PFSK-1 (cell line): Measurements from ENCODE around the gene KDM4C.

Experiments used
- FOXP2 ChIP-seq: optimal IDR thresholded peaks from 2 replicates; pipeline ENCODE3; 2011; ENCODE audit warnings: borderline replicate concordance, control low read depth, inconsistent platforms; ENCODE audit not compliant: insufficient read depth; ENCODE audit errors: extremely low read length, extremely low read depth
- POLR2AphosphoS5 ChIP-seq: IDR thresholded peaks from 2 replicates; pipeline ENCODE4 v1.6.1; 2012; ENCODE audit warnings: low read depth, mild to moderate bottlenecking, control low read depth, low read length, moderate library complexity
- REST ChIP-seq, 2 experiments: IDR thresholded peaks; 2 replicates each; pipeline versions ENCODE4 v1.6.1 to v1.8.0; 2011 to 2012; ENCODE audit warnings: low read depth in 2 of 2, low read length in 2 of 2, control low read depth in 1 of 2, inconsistent platforms in 1 of 2, mild to moderate bottlenecking in 1 of 2, moderate library complexity in 1 of 2; ENCODE audit not compliant: insufficient read depth in 1 of 2
- SIN3A ChIP-seq: IDR thresholded peaks from 2 replicates; pipeline ENCODE4 v1.6.1; 2012; ENCODE audit warnings: mild to moderate bottlenecking, low read length, moderate library complexity, borderline replicate concordance; ENCODE audit not compliant: insufficient read depth
- TAF1 ChIP-seq: IDR thresholded peaks from 2 replicates; pipeline ENCODE4 v1.6.1; 2012; ENCODE audit warnings: low read length, control low read depth, borderline replicate concordance; ENCODE audit not compliant: insufficient read depth

DNA sequence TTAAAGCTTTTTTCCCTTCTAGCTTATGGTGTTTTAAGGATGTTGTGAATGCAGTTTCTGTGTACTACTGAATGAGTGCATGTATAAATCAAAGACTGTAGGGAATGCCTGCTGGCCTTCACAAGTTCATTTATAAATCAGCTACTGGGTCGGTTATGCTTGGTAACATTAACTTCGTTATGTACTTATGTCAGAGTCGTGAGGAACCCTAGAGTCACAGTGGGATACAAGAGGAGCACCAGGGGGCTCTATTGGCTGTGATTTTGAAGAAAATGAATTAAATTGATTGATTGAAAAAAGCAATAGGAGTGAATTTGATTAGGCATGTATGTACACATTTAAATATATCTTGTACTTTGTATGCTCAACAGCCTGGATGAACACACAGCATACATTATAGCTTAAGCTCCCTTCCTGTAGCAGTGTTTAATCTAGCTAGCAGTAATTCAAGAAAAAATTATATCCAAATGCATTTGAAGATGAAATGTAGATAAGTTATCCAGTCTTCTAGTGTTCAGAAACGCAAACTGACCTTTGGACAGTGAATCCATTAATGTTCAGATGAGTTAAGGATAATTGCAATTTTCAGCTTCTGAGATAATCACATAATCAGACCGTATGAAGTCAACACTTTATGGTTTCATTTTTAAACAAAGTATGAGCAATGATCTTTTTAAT, 204.2 kb downstream of the KDM4C start:
- TF ChIP-seq POLR2AphosphoS5 (no peak), SIN3A (no peak), TAF1 (no peak), REST (IDR thresholded peaks at IDR 0.05; ENCODE audit: insufficient read depth in 1 of 2, low read depth in 2 of 2, low read length in 2 of 2) (no peak), FOXP2 (no peak)
